DOHH2 (cell line): ENCODE data around the gene SAP130.

Experiments used
- H3F3A ChIP-seq: fragments of 200-600 bp; sonication (generic), shearing (Covaris generic); 2 replicates; pipeline ENCODE4 v1.6.0; 2016; ENCODE audit warnings: antibody characterized with exemption, mild to moderate bottlenecking; ENCODE audit not compliant: control insufficient read depth, insufficient read depth
- H3K27ac ChIP-seq: fragments of 200-600 bp; sonication (generic); 2 replicates; pipeline ENCODE4 v1.5.1; 2014; ENCODE audit warnings: low read depth, mild to moderate bottlenecking, low read length, moderate library complexity
- H3K27me3 ChIP-seq: fragments of 200-600 bp; sonication (generic); 2 replicates; pipeline ENCODE4 v1.6.1; 2014; ENCODE audit warnings: mild to moderate bottlenecking, low read length, mixed read lengths; ENCODE audit not compliant: control insufficient read depth
- H3K36me3 ChIP-seq: fragments of 200-600 bp; sonication (generic); 2 replicates; pipeline ENCODE4 v1.6.1; 2014; ENCODE audit warnings: mild to moderate bottlenecking, low read length, moderate library complexity, mixed read lengths; ENCODE audit not compliant: control insufficient read depth
- H3K4me1 ChIP-seq: fragments of 200-600 bp; sonication (generic); 2 replicates; pipeline ENCODE4 v1.6.1; 2014; ENCODE audit warnings: mild to moderate bottlenecking, low read length, mixed read lengths; ENCODE audit not compliant: control insufficient read depth
- H3K4me2 ChIP-seq: fragments of 200-600 bp; sonication (generic); 2 replicates; pipeline ENCODE4 v1.6.0; 2014; ENCODE audit warnings: mild to moderate bottlenecking, low read length, moderate library complexity
- H3K4me3 ChIP-seq: fragments of 200-600 bp; sonication (generic); 2 replicates; pipeline ENCODE4 v1.5.1; 2014; ENCODE audit warnings: mild to moderate bottlenecking, low read length, mixed read lengths
- H3K79me2 ChIP-seq: fragments of 200-600 bp; sonication (generic); 2 replicates; pipeline ENCODE4 v1.6.1; 2014; ENCODE audit warnings: mild to moderate bottlenecking, low read length, mixed read lengths; ENCODE audit not compliant: control insufficient read depth
- H3K9me2 ChIP-seq: fragments of 200-600 bp; sonication (generic); replicated peaks from 2 replicates; pipeline ENCODE4 v1.6.1; 2014; ENCODE audit warnings: mild to moderate bottlenecking, low read length, mixed read lengths; ENCODE audit not compliant: control insufficient read depth
- H3K9me3 ChIP-seq: fragments of 200-600 bp; sonication (generic); 2 replicates; pipeline ENCODE4 v1.6.1; 2014; ENCODE audit warnings: antibody characterized with exemption, low read length, mixed read lengths; ENCODE audit not compliant: control insufficient read depth, insufficient read depth
- H4K20me1 ChIP-seq: fragments of 200-600 bp; sonication (generic); 2 replicates; pipeline ENCODE4 v1.6.0; 2014; ENCODE audit warnings: low read depth, mild to moderate bottlenecking, antibody characterized with exemption, low read length, moderate library complexity; ENCODE audit not compliant: control insufficient read depth, insufficient read depth
- CTCF ChIP-seq: fragments of 200-600 bp; sonication (generic); IDR thresholded peaks from one replicate; pipeline ENCODE4 v1.5.1; 2014; ENCODE audit warnings: antibody characterized with exemption, mild to moderate bottlenecking, low read depth, low read length; ENCODE audit not compliant: poor library complexity, severe bottlenecking
- EZH2phosphoT487 ChIP-seq: fragments of 200-600 bp; sonication (generic); IDR thresholded peaks from 2 replicates; pipeline ENCODE4 v1.6.1; 2017; ENCODE audit warnings: borderline replicate concordance, mild to moderate bottlenecking, antibody characterized with exemption, low read length, moderate library complexity, mixed read lengths

Gene SAP130

DNA sequence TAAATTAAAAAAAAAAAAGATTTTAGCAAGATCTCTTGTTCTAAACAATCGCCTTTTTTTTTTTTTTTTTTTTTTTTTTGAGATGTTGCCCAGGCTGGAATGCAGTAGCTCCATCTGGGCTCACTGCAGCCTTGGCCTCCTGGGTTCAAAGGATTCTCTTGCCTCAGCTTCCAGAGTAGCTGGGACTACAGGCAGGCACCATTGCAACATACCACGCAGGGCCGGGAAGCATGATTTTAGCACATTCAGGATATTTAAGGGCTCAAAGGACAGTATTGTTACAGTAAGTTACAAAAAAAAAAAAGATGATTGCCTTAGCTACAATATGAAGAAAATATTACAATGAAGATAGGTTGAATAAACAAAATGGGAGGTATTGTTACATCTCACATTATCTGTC, 29.5 kb upstream of the SAP130 start:
- Histone ChIP-seq H3K9me2 (no peaks in the 10 kb centered on the region), H3K4me3 (no peak overlapping the region), H3K27me3 (0 out of 2 replicates have a peak, but pooled peaks cover 6% of the 10 kb centered on the region), H3K27ac (no peak overlapping the region), H3K79me2 (no peaks in the 10 kb centered on the region), H3K9me3 (no peaks in the 10 kb centered on the region), H3K36me3 (no peaks in the 10 kb centered on the region), H3K4me1 (no peaks in the 10 kb centered on the region), H3F3A (no peaks in the 10 kb centered on the region), H3K4me2 (no peak overlapping the region), H4K20me1 (no peaks in the 10 kb centered on the region)
- TF ChIP-seq EZH2phosphoT487 = no peak
- no peak for TF ChIP-seq CTCF

- Histone ChIP-seq H3K9me2 (no peaks in the 10 kb centered on the region), H3F3A (no peaks in the 10 kb centered on the region), H3K4me1 (no peaks in the 10 kb centered on the region), H3K27ac (no peak overlapping the region), H3K79me2 (no peaks in the 10 kb centered on the region), H4K20me1 (no peaks in the 10 kb centered on the region), H3K9me3 (peaks cover 4% of the 10 kb centered on the region), H3K27me3 (no peaks in the 10 kb centered on the region), H3K36me3 (no peaks in the 10 kb centered on the region), H3K4me3 (no peak overlapping the region), H3K4me2 (no peak overlapping the region)
- TF ChIP-seq CTCF = no peak
- no peak for TF ChIP-seq EZH2phosphoT487
Measured at GRCh38 chr2:128054104-128054885, 26.4 kb upstream of the SAP130 start.

- Histone ChIP-seq H3K9me2 (no peaks in the 10 kb centered on the region), H3K27me3 (no peaks in the 10 kb centered on the region), H3K4me2 (no peak overlapping the region), H3K79me2 (no peaks in the 10 kb centered on the region), H3K4me3 (no peak overlapping the region), H3K4me1 (no peaks in the 10 kb centered on the region), H4K20me1 (no peaks in the 10 kb centered on the region), H3K27ac (no peak overlapping the region), H3K36me3 (no peaks in the 10 kb centered on the region), H3K9me3 (peaks cover 4% of the 10 kb centered on the region), H3F3A (no peaks in the 10 kb centered on the region)
- TF ChIP-seq CTCF (no peak), EZH2phosphoT487 (no peak)
Measured at GRCh38 chr2:128053331-128053730, 25.5 kb upstream of the SAP130 start.
